Activated T-cell treated with anti-CD3 and anti-CD28 coated beads, Interleukin-2, amount 50 U/mL, for 48 hours (primary cell): Measurements from ENCODE around the gene CASK.
A peak's percentile ranks its signal among the peaks of the same experiment; 100 is the strongest.

Experiments used
- DNase-seq, 2 experiments: peaks; one replicate each; pipeline ENCODE4 v3.0.0-alpha.2; 2020

Gene CASK

DNA sequence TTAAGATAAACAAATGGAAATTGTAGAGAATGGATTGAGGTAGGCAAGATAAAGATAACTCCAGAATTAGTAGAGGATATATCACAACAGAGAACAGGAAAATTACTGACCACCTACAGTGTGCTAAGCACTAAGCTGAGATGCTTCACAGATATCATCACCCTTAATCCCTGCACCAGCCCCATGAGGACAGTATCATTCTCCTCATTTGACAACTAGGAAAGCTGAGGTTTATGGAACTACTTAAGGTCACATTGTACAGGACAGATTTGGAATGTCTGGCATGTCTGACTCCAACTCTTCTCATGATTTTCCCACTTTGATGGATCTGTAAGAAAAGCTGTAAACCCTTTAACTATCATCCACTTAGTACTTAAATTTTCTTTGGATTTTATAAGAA is 95.5 kb downstream of the CASK start:
- DNase-seq, result no peak

DNA sequence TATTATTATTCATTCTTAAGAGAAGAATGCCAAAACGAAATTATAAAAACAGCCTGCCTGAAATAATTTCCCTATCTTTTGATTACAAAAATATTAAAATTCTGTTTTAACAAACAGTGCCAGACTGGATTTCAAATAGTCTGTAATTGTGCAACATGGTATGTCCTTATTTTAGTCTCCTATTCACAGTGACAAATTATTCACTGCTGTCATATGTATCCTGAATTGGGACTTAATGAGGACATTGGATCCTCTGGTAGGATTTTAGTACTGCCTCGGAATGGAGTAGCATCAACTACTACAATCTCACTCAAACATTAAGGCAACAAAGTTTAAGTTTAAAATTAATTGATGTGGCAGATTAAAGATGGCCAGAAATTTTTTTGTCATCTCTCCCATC is 97.6 kb downstream of the CASK start:
- DNase-seq, result no peak

DNA sequence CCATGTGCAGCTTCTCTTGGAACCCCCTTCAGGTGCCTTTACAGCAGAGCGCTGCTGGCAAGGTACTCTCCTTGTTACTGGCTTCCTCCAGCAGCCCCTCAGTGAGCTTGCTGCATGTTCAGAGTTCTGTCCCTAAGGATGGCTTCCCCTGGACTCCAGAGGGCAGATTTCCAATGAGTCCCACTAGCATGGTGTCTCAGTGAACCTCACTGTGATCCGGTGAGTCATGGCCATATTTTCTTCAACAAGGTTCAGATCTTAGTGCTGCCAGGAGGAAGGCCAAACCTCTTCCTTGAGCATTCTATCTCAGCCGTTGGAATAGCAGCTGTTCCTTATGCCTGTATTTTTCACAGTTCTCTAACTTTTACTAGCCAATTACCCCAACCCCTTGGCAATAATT is 98.8 kb downstream of the CASK start:
- no peak for DNase-seq

DNA sequence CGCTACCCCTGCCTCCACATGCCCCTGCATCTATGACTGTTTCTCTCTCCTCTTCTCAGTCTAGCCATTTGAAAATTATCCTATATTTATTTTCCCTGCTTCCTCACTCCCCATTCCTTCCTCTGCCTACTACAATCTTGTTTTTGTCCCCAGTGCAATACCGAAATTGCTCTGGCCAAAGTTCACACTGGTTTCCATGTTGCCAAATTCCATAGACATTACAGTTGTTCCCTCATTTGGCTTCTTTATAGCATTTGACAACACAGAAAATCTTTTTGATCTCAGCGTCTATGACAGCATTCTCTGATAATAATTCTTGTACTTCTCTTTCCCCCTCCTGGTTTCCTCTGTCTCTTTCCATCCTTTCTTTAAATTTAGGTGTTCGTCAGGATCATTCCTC is 100.0 kb downstream of the CASK start:
- no peak for DNase-seq

DNA sequence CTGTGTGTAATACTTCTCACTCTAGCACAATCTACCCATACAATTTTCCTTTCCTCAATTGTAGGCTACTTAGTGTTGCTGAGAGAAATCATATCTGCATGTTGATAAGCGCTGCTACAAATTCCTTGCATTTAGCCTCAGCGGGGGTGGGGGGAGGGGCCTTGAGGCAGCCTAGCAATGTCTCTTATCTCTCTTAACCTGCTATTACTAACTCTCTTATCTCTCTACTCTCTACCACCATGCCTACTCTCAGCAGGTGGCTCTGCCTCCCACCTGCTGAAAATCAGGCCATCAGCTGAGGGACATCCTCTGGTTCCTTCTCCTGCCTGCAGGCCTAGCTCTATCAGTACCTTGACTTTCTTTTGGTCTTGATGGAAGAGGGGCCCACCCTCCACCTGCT is 100.5 kb downstream of the CASK start:
- DNase-seq, result no peak

DNA sequence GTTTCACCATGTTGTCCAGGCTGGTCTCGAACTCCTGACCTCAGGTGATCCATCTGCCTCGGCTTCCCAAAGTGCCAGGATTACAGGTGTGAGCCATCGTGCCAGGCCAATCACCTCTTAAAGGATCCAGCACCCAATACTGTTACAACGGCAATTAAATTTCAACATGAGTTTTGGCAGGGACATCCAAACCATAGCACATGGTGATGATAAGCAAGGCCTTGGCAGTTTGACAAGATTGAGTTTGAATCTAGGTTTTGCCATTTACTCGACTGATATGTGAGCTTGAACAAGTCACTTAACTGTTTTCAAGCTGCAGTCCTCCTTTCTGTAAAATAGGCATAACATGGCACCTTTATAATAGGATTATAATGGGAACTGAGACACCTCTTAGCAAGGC is 115.3 kb downstream of the CASK start:
- DNase-seq, result no peak

GRCh38 chrX:41802958-41803357 is 120.4 kb downstream of the CASK start:
- no peak for DNase-seq

DNA sequence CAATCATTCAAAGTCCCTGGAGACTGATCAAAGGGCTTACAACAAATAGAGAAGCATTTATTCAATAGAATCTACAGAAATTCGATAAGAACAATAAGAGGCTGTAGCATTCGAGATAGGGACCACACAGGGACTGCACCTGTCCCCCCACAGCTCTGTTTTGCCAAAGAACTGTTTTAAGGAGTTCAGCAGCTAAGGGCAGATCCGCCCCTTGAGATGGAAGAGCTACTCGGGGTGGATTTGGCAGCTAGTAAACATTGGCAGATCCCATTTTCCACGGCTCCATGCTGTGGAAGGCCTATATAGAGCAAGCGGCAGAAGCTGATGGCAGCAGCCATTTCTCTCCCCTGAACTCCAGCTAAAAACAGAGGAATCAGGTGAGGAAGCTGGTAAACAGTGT is 123.7 kb downstream of the CASK start:
- DNase-seq, result no peak

- no peak for DNase-seq
Measured at GRCh38 chrX:41796577-41796976, 126.8 kb downstream of the CASK start.

DNA sequence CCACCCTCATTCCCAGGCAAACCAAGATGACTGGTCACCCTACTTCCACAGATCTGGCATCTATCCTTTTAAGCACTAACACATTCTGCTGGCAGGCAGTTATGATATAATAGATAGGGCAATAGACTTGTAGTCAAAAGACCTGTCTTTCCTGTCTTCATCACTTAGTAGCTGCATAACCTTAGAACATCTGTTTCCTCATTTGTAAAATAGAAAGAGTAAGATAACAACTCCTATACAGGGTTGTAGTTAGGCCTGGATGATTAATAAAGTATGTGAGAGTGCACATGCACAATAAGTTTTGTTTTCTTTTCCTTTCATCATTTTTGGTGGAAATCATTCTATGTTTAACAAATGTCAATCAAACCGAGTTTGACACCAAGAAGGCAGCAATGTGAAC is 127.3 kb downstream of the CASK start:
- DNase-seq, result no peak

GRCh38 chrX:41789374-41789773 is 134.0 kb downstream of the CASK start:
- no peak for DNase-seq

DNA sequence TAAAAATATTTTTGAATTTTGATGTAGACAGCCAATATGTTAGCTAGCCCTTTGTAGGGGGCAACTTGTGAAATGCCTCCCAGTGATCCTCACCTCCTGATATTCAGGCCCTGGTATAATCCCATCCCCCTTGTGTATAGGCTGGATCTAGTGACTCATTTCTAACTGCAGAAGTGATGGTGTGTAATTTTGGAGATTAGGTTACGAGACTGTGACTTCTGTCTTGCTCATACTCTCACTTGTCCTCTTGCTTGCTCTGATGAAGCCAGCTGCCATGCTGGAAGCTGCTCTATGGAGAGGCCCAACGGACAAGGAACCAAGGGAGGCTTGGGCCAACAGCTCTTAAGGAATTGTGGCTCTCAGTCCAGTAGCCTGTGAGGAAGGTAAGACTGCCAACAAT is 137.7 kb downstream of the CASK start:
- peak in 1 of 2 experiments; percentile 23 for DNase-seq

- DNase-seq, result no peak
Measured at GRCh38 chrX:41781500-41781899, 141.9 kb downstream of the CASK start.

DNA sequence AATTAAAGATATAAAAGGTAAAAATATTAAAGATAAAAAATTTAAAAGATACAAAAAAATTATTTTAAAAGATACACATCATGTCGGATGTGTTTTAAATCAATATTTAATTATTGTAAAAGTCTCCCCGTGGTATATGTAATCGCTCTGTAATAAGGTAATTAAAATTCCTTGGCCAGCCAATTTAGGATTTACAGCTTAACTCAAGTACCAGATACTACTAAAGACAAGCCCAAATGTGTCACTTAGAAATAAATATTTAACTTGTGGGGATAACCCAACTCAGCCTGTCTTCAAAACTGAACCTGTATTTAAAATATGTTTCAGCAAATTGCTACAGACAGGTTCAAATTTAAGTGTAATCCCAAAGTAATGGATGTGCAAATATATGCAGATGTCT is 143.4 kb downstream of the CASK start:
- no peak for DNase-seq

DNA sequence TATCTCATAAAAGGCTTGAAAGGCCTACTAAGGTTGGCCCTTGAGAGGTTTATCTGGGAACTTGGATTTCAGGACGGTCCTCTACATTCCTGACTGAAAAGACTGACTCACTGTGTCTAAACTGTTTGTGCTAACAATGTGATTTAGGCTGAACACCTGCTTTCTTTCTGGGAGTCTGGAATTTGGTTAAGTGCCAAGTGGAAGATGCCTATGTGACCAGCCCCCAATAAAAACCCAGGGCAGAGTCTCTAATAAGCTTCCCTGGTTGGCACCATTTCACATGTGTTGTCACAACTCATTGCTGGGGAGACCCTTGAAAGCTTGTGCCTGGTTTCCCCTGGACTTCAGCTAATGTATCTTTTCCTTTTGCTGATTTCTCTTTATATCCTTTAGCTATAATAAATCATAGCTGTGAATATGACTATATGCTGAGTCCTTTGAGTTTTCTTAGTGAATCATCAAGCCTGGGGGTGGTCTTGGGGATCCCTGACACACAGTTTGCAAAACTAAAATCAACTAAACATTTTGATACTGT is 144.3 kb downstream of the CASK start:
- DNase-seq, result no peak

DNA sequence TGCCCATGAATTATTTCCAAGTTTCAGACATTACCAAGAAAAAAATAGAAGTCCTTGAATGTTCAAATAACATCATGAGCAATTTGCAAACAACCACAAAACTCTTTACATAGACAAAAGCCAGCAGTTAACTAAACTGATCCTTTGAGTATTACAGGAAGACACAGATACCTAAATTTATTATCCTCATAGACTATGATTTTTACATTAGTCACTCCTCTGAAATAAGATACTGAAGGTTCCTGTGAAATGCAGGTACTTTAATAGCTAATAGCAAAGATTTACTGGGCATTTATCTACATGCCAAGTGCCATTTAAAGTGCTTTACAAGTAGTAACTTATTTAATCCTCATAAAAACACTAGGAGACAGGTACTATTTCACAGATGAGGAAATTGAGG is 161.7 kb downstream of the CASK start:
- DNase-seq, result no peak

DNA sequence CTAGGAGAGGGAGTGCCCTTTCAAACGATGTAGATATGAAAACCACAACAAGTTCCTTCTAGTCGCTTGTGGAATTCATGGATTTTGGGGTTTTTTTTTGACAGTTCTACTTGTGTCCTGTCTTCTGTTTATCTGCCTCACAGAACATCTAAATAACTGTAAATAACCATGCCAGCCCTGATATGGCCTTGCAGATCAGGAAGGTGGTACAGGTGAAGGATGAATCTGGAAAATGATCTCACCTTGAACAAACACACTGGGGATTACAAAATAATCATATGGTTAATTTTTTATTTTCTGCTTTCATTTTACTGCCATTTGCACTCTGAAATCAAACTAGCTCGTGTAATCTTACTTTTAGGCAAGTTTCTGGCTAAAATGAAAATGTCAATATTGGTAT is 162.2 kb downstream of the CASK start:
- no peak for DNase-seq

GRCh38 chrX:41759817-41760216 is 163.5 kb downstream of the CASK start:
- no peak for DNase-seq

GRCh38 chrX:41758401-41758800 is 165.0 kb downstream of the CASK start:
- no peak for DNase-seq

DNA sequence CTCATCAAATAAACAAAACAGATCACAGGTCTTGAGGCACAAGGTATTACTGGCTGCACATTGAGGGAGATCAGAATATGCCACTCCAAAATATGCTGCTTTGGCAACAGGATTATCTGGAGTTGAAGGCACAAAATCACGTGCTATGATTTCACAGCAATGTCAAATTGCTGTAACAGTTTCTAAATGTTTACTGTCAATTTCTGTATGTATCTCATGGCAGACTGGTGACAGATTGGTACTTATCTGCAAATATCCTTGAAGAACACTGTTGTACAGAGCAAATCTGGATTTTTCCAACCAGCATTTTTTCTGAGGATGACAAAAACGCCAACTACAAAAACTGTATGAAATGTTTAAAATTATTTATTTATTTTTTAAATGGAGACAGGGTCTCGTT is 172.6 kb downstream of the CASK start:
- no peak for DNase-seq

GRCh38 chrX:41739871-41740270 is 183.5 kb downstream of the CASK start:
- DNase-seq, result no peak

DNA sequence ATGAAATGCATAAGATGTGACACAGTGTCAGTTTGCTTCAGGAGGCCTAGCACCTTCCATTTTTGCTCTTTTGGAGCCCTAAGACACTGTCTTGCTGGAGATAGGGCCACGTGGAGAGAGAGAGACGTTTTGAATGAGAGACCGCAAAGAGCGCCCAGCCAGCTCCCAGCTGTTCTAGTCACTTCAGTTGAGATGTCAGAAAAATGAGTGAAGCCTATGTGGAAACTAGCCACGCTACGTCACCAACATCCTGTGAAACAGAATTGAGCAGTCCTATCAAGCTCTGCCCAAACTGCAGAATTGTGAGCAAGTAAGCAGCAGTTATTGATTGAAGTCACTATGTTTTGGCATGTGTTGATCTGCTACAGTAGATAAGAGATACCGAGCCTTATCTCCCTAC is 186.3 kb downstream of the CASK start:
- DNase-seq, result peak in 1 of 2 experiments; percentile 29

DNA sequence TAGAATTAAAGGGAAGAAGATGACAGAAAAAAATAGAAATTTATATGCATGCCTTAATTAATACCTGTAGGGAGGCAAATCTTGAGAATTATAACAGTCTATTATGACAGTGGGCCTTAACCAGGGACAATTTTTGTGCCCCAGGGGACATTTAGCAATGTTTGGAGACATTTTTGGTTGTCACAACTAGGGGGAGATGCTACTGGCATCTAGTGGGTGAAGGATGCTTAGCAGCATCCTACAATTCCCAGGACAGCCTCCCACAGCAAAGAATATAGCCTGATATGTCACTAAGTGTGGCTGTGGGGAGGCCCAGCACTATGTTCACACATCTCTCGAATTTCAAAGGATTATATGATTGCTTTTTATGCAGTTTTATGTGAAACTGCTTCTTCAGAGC is 188.8 kb downstream of the CASK start:
- DNase-seq, result no peak

DNA sequence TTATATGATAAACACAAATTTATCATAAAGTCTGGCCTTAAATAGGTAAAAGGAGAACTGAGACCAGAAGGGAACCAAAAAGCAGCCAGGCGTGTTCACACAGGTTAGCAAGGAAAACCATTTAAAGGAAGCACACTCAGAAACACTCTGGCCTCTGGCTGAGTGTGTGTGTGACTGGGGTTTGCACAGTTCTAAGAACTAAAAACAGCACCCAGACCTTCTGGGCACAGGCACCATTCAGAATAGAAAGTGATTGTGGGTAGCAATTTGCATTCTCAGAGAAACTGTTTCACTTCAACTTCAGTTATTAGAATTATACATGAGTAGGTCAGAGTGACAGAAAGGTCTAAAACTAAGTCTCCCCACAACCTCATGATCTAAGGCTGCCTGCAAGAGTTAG is 189.4 kb downstream of the CASK start:
- no peak for DNase-seq

DNA sequence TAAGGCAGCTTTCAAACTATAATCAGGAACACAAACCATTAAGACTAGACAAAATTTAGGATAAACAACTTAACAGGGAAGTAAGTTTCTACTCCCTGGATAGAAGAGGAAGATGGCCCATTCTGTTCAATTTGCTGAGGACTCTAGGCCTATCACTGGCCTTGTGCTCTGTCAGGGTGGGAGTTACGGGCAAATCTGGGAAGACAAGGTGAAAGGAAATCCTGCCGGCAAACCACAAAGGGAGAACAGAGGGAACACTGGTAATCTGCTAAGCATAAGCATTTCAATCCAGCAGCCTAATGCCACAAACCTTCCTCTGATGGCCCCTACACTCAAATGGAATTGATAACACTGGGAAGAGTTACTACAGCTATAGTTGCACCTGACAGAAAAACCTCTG is 191.1 kb downstream of the CASK start:
- DNase-seq, result no peak

DNA sequence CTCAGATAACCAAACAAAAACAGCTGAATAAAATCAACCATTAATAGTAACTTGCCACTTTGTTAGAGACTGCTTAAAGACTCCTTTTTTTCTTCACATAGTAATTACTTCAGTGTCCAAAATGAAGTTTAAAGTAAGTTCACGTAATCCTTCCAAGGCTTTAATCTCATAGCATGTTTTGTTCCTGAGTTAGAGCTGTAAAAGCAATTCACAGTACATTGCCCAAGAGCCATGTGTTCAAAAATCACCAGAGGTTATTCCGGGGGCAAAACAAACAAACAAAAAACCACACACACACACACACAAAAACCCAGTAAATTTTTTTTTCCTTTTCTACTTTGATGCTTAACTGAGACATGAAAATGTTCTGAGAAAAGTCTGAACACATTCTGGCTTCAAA is 193.3 kb downstream of the CASK start:
- no peak for DNase-seq
